ENCODE measurements around the gene NTNG2. TPM values are rescaled to one million over a fixed set of nuclear protein-coding genes. Genes with fewer than 3 reads are reported as not detected.

The NTNG2 gene
- total and polyA plus RNA-seq, 10 of the 15 experiments (the other 5 are each of a cell fraction or from before 2014, with no cell fraction given): 0.37 to 0.79 (median 0.45) TPM; not detected in 6

DNA sequence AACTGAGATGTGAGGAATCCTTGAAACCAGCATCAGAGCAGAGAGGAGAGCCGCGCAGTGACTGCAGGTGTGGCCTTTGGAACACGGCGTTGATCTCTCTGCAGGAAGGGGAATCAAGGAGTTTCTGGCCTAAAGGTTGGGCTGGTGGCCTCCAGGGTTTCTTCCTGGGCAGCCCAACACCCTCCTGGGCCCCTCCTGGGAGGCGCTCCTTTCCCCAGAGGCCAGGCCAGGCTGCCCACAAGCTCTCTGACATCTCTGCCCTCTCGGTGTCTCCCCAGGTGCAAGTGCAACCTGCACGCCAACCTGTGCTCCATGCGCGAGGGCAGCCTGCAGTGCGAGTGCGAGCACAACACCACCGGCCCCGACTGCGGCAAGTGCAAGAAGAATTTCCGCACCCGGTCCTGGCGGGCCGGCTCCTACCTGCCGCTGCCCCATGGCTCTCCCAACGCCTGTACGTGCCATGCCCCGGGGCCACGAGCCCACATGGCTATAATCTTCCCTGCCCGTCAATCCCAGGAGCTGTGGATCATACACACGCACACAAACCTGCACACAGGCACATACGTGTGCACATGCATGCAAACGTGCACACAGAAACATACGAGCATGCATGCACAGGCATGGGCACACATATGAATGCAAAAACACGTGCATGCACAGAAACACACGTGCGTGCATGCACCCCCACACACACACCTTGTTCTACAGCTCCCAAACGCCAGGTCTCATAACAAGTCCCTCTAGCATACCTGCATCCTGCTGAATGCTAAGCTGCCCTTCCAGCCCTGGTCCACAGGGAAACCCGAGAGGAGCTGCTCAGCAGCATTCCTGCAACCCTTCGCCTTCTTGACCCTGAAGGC, 64.9 kb downstream of the NTNG2 start (continued):
- TF ChIP-seq, protein P1, sequence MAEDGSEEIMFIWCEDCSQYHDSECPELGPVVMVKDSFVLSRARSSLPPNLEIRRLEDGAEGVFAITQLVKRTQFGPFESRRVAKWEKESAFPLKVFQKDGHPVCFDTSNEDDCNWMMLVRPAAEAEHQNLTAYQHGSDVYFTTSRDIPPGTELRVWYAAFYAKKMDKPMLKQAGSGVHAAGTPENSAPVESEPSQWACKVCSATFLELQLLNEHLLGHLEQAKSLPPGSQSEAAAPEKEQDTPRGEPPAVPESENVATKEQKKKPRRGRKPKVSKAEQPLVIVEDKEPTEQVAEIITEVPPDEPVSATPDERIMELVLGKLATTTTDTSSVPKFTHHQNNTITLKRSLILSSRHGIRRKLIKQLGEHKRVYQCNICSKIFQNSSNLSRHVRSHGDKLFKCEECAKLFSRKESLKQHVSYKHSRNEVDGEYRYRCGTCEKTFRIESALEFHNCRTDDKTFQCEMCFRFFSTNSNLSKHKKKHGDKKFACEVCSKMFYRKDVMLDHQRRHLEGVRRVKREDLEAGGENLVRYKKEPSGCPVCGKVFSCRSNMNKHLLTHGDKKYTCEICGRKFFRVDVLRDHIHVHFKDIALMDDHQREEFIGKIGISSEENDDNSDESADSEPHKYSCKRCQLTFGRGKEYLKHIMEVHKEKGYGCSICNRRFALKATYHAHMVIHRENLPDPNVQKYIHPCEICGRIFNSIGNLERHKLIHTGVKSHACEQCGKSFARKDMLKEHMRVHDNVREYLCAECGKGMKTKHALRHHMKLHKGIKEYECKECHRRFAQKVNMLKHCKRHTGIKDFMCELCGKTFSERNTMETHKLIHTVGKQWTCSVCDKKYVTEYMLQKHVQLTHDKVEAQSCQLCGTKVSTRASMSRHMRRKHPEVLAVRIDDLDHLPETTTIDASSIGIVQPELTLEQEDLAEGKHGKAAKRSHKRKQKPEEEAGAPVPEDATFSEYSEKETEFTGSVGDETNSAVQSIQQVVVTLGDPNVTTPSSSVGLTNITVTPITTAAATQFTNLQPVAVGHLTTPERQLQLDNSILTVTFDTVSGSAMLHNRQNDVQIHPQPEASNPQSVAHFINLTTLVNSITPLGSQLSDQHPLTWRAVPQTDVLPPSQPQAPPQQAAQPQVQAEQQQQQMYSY (CRISPR knock-in tag; IDR thresholded peaks at IDR 0.05): no peak
- TF ChIP-seq LARP7 (IDR thresholded peaks at IDR 0.05) (no peak), SUZ12 (IDR thresholded peaks at IDR 0.05; ENCODE audit: unreplicated experiment) (no peak), SUPT20H (IDR thresholded peaks at IDR 0.05; ENCODE audit: borderline replicate concordance, control insufficient read depth, low read depth, low read length) (no peak), SP1 (IDR thresholded peaks at IDR 0.05; ENCODE audit: low read depth, low read length) (no peak)
- TF ChIP-seq, protein P2, sequence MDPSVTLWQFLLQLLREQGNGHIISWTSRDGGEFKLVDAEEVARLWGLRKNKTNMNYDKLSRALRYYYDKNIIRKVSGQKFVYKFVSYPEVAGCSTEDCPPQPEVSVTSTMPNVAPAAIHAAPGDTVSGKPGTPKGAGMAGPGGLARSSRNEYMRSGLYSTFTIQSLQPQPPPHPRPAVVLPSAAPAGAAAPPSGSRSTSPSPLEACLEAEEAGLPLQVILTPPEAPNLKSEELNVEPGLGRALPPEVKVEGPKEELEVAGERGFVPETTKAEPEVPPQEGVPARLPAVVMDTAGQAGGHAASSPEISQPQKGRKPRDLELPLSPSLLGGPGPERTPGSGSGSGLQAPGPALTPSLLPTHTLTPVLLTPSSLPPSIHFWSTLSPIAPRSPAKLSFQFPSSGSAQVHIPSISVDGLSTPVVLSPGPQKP (IDR thresholded peaks at IDR 0.05; ENCODE audit: low read depth, low read length): no peak
- TF ChIP-seq, protein P3, sequence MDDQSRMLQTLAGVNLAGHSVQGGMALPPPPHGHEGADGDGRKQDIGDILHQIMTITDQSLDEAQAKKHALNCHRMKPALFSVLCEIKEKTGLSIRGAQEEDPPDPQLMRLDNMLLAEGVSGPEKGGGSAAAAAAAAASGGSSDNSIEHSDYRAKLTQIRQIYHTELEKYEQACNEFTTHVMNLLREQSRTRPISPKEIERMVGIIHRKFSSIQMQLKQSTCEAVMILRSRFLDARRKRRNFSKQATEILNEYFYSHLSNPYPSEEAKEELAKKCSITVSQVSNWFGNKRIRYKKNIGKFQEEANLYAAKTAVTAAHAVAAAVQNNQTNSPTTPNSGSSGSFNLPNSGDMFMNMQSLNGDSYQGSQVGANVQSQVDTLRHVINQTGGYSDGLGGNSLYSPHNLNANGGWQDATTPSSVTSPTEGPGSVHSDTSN (IDR thresholded peaks at IDR 0.05; ENCODE audit: insufficient replicate concordance, low read depth, low read length): no peak
